Esophagus squamous epithelium (tissue), 5 donors: ENCODE measurements around the gene TBCD. TPM values are rescaled to one million over a fixed set of nuclear protein-coding genes. Genes with fewer than 3 reads are reported as not detected.

Experiments
- DNase-seq: peaks from one replicate; lab custom pipeline; 2025; lab: John Stamatoyannopoulos, UW
- H3K27ac ChIP-seq, 4 donors: fragments of 200-600 bp; sonication (generic); one replicate each; pipeline ENCODE4 v1.5.1; 2016 to 2019; ENCODE audit warnings: mild to moderate bottlenecking in 1 of 4
- H3K27me3 ChIP-seq, 4 donors: fragments of 200-600 bp; sonication (generic); 1 replicate in 3 of 4; 2 replicates in 1 of 4; pipeline versions ENCODE4 v1.5.1 to v1.6.0; 2017 to 2021; ENCODE audit warnings: antibody characterized with exemption in 1 of 4
- H3K36me3 ChIP-seq, 3 donors: fragments of 200-600 bp; sonication (generic); one replicate each; pipeline ENCODE4 v1.5.1; 2016 to 2019
- H3K4me1 ChIP-seq, 3 donors: fragments of 200-600 bp; sonication (generic); one replicate each; pipeline ENCODE4 v1.5.1; 2017 to 2019
- H3K4me3 ChIP-seq, 4 donors: fragments of 200-600 bp; sonication (generic); 1 replicate in 3 of 4; 2 replicates in 1 of 4; pipeline ENCODE4 v1.5.1; 2016 to 2019; ENCODE audit warnings: mild to moderate bottlenecking in 2 of 4, moderate library complexity in 1 of 4
- H3K9me3 ChIP-seq, 3 donors: fragments of 200-600 bp; sonication (generic); one replicate each; pipeline ENCODE4 v1.5.1; 2016 to 2019
- CTCF ChIP-seq, 6 experiments: fragments of 450-650 bp in 4 of 6; fragments of 200-600 bp in 2 of 6; sonication (generic) in 2 of 6; IDR thresholded peaks; one replicate each; pipeline ENCODE4 v1.5.1; 2016 to 2019; ENCODE audit warnings: antibody characterized with exemption in 6 of 6, mild to moderate bottlenecking in 4 of 6, moderate library complexity in 4 of 6
- POLR2A ChIP-seq, 4 donors: fragments of 450-650 bp; IDR thresholded peaks; one replicate each; pipeline ENCODE4 v1.6.1; 2017; ENCODE audit warnings: antibody characterized with exemption in 4 of 4, mild to moderate bottlenecking in 4 of 4, moderate library complexity in 3 of 4
- WGBS, 2 donors: methylation state at CpG; one replicate each; pipeline ENCODE4 v1.1.5; 2018; 5-methylcytosine and 5-hydroxymethylcytosine counted together
- intact Hi-C: fragments of 100-400 bp; cut with DNase I; formaldehyde crosslinking; loops from one replicate; pipeline ENCODE4 v1.15.0; 2022
- total RNA-seq, 4 donors: library from RNA; depleted of rRNA; stranded (reverse); fragments of >200 nt; gene quantifications; one replicate each; pipeline ENCODE4 v1.1.0, GENCODE V29; 2016
- donor health status: DM: yes; HTN: yes; CAD: no.

TBCD gene
- total RNA-seq, 4 donors from 2014 or later: 38.8 to 58.3 (median 55.0) TPM

GRCh38 chr17:82935966-82936767, 184.3 kb downstream of the TBCD start:
- H3K9me3 ChIP-seq: no peaks in the 10 kb centered on the region
- H3K36me3 ChIP-seq: peaks cover 14 to 100% (median 27%) of the 10 kb centered on the region in 3 donors
- DNase-seq: no peak
- H3K27me3 ChIP-seq: no peaks in the 10 kb centered on the region
- TF ChIP-seq POLR2A (IDR thresholded peaks at IDR 0.05) (no peak), CTCF (IDR thresholded peaks at IDR 0.05) (no peak)
- WGBS, 2 donors: 89 to 93% methylated on average over 22 of the region's 27 CpGs
- no peak overlapping the region for H3K4me3 ChIP-seq
- H3K27ac ChIP-seq: no peak overlapping the region
- peaks cover 0 to 5% (median 0%) of the 10 kb centered on the region in 3 donors for H3K4me1 ChIP-seq
- intact Hi-C loops: no loop called here

- intact Hi-C loops: no loop called here
- H3K4me1 ChIP-seq: no peaks in the 10 kb centered on the region
- TF ChIP-seq CTCF (IDR thresholded peaks at IDR 0.05) (no peak), POLR2A (IDR thresholded peaks at IDR 0.05) (no peak)
- no peak overlapping the region for H3K27ac ChIP-seq
- H3K9me3 ChIP-seq: no peaks in the 10 kb centered on the region
- WGBS, 2 donors: 100% methylated on average over 1 of the region's 10 CpGs
- DNase-seq: no peak
- H3K36me3 ChIP-seq: peaks cover 19 to 100% (median 27%) of the 10 kb centered on the region in 3 donors
- no peaks in the 10 kb centered on the region for H3K27me3 ChIP-seq
- H3K4me3 ChIP-seq: no peak overlapping the region
Measured at GRCh38 chr17:82936768-82937171, 184.9 kb downstream of the TBCD start.

GRCh38 chr17:82937411-82938371, 185.8 kb downstream of the TBCD start:
- Histone ChIP-seq H3K9me3 (no peaks in the 10 kb centered on the region), H3K4me1 (no peaks in the 10 kb centered on the region), H3K27me3 (no peaks in the 10 kb centered on the region), H3K4me3 (no peak overlapping the region), H3K27ac (no peak overlapping the region), H3K36me3 (peaks cover 28 to 100% (median 28%) of the 10 kb centered on the region in 3 donors)
- intact Hi-C loops: no loop called here
- TF ChIP-seq POLR2A (IDR thresholded peaks at IDR 0.05) (no peak), CTCF (IDR thresholded peaks at IDR 0.05) (no peak)
- DNase-seq: no peak
- WGBS, 2 donors: 87 to 93% methylated on average over 5 to 26 of the region's 53 CpGs

- intact Hi-C loops: no loop called here
- no peak for DNase-seq
- no peak overlapping the region for H3K4me3 ChIP-seq
- H3K27ac ChIP-seq: no peak overlapping the region
- peaks cover 36 to 100% (median 36%) of the 10 kb centered on the region in 3 donors for H3K36me3 ChIP-seq
- 95 to 97% methylated on average over 5 to 7 of the region's 8 CpGs for WGBS, 2 donors
- TF ChIP-seq CTCF (IDR thresholded peaks at IDR 0.05): no peak
- no peak for TF ChIP-seq POLR2A (IDR thresholded peaks at IDR 0.05)
- H3K4me1 ChIP-seq: no peaks in the 10 kb centered on the region
- H3K27me3 ChIP-seq: no peaks in the 10 kb centered on the region
- H3K9me3 ChIP-seq: peaks cover 0 to 6% (median 0%) of the 10 kb centered on the region in 3 donors
Measured at GRCh38 chr17:82938486-82938872, 186.6 kb downstream of the TBCD start.
